Uterus (tissue), 4 donors: ENCODE data around the gene SLC35F3. TPM values are rescaled to one million over a fixed set of nuclear protein-coding genes. Genes with fewer than 3 reads are reported as not detected.

Source experiments
- DNase-seq, 2 donors: peaks; one replicate each; pipeline ENCODE4 v3.0.0-alpha.2; 2019 to 2020
- H3K27ac ChIP-seq, 2 donors: fragments of 200-600 bp; sonication (generic); 1 replicate in 1 of 2; 2 replicates in 1 of 2; pipeline ENCODE4 v1.5.1; 2016 to 2018
- H3K27me3 ChIP-seq, 2 donors: fragments of 200-600 bp; sonication (generic); one replicate each; pipeline ENCODE4 v1.5.1; 2018 to 2019; ENCODE audit warnings: control low read depth in 1 of 2
- H3K36me3 ChIP-seq, 2 donors: fragments of 200-600 bp; sonication (generic); one replicate each; pipeline ENCODE4 v1.5.1; 2019; ENCODE audit warnings: control low read depth in 1 of 2
- H3K4me1 ChIP-seq, 2 donors: fragments of 200-600 bp; sonication (generic); one replicate each; pipeline ENCODE4 v1.5.1; 2018 to 2019; ENCODE audit warnings: control low read depth in 1 of 2
- H3K4me3 ChIP-seq, 2 donors: fragments of 200-600 bp; sonication (generic); 1 replicate in 1 of 2; 2 replicates in 1 of 2; pipeline ENCODE4 v1.5.1; 2018 to 2019; ENCODE audit warnings: mild to moderate bottlenecking in 1 of 2
- H3K9me3 ChIP-seq, 2 donors: fragments of 200-600 bp; sonication (generic); one replicate each; pipeline ENCODE4 v1.5.1; 2019; ENCODE audit warnings: control low read depth in 1 of 2
- POLR2A ChIP-seq, 2 donors: fragments of 450-650 bp; IDR thresholded peaks; one replicate each; pipeline ENCODE4 v1.6.1; 2016; ENCODE audit warnings: antibody characterized with exemption in 2 of 2, mild to moderate bottlenecking in 1 of 2, moderate library complexity in 1 of 2
- intact Hi-C: fragments of 100-400 bp; cut with DNase I; formaldehyde crosslinking; loops from one replicate; pipeline ENCODE4 v1.15.1; 2023; ENCODE audit warnings: low total_unique reads
- total RNA-seq, 4 donors: library from RNA; depleted of rRNA in 3 of 4; stranded (reverse); fragments of >200 nt in 3 of 4; gene quantifications; one replicate each; pipeline versions ENCODE4 v1.1.0 to v1.2.4, GENCODE V29; 2014 to 2023
- TF ChIP-seq, protein P1 (sequence below), 4 experiments: fragments of 200-600 bp in 2 of 4; fragments of 450-650 bp in 2 of 4; sonication (generic) in 2 of 4; IDR thresholded peaks; one replicate each; pipeline ENCODE4 v1.5.1; 2016 to 2019; ENCODE audit warnings: antibody characterized with exemption in 4 of 4, mild to moderate bottlenecking in 2 of 4, moderate library complexity in 1 of 4
- donor health status: DM: yes; HTN: yes; CAD: no.

SLC35F3 gene
- total RNA-seq, 4 donors from 2014 or later = 0.24 to 0.62 (median 0.26) TPM; not detected in 1

DNA sequence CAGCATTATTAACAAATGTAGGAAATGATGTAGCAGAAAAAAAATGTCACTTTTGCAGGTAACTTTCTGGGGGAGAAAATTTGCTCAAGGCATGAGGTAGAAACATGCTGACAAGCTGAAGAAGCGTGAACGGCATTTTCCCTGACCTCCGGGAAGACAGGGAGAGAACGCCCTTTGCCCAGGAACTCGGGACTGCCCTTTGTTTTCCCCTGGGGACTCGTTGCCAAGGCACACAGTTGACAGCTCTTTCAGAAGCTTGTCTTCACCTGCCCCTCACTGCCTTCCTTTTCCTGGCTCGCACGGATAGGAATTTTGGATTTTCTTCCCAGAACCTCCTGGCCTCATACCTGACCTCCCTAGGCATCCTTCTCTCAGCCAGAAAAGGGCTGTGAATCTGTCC lies 416.1 kb downstream of the SLC35F3 start:
- Histone ChIP-seq H3K4me1 (no peaks in the 10 kb centered on the region), H3K4me3 (no peak overlapping the region), H3K9me3 (no peaks in the 10 kb centered on the region), H3K27ac (no peak overlapping the region), H3K27me3 (no peaks in the 10 kb centered on the region), H3K36me3 (no peaks in the 10 kb centered on the region)
- no peak for TF ChIP-seq POLR2A (IDR thresholded peaks at IDR 0.05)
- TF ChIP-seq, protein P1, sequence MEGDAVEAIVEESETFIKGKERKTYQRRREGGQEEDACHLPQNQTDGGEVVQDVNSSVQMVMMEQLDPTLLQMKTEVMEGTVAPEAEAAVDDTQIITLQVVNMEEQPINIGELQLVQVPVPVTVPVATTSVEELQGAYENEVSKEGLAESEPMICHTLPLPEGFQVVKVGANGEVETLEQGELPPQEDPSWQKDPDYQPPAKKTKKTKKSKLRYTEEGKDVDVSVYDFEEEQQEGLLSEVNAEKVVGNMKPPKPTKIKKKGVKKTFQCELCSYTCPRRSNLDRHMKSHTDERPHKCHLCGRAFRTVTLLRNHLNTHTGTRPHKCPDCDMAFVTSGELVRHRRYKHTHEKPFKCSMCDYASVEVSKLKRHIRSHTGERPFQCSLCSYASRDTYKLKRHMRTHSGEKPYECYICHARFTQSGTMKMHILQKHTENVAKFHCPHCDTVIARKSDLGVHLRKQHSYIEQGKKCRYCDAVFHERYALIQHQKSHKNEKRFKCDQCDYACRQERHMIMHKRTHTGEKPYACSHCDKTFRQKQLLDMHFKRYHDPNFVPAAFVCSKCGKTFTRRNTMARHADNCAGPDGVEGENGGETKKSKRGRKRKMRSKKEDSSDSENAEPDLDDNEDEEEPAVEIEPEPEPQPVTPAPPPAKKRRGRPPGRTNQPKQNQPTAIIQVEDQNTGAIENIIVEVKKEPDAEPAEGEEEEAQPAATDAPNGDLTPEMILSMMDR (IDR thresholded peaks at IDR 0.05) = no peak
- DNase-seq = no peak
- intact Hi-C loops = no loop called here

DNA sequence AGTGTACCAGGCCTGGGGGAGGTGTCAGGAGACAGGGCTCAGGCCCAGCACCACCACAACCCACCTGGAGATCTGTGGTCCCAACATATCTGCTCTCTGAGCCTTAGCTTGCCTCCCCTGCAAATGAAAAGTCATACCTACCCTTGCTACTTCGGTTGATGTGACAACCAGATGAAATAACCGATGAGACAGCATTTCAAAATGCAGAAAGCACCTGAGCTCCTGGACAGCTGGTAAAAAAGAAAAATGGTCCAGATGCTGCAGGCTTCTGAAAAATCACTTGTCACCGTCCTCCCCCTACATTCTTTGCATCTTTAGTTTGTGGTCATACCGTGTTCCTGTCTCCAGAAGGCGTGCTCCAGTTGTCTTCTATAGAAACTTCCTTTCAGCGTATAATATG lies 416.8 kb downstream of the SLC35F3 start:
- Histone ChIP-seq H3K4me1 (no peaks in the 10 kb centered on the region), H3K9me3 (no peaks in the 10 kb centered on the region), H3K27me3 (no peaks in the 10 kb centered on the region), H3K4me3 (no peak overlapping the region), H3K36me3 (no peaks in the 10 kb centered on the region), H3K27ac (no peak overlapping the region)
- TF ChIP-seq POLR2A (IDR thresholded peaks at IDR 0.05) = no peak
- TF ChIP-seq, protein P1 (IDR thresholded peaks at IDR 0.05) = no peak
- intact Hi-C loops = no loop called here
- no peak for DNase-seq

DNA sequence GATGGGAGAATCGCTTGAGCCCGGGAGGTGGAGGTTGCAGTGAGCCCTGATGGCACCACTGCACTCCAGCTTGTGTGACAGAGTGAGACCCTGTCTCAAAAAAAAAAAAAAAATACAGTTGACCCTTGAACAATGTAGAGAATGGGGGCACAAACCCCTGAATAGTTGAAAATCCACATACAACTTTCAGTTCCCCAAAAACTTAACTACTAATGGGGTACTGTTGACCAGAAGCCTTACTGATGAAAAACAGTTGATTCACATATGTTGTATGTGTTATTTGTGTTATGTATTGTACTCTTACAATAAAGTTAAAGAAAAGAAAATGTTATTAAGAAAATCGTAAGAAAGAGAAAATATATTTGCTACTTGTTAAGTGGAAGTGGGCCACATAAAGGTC lies 417.6 kb downstream of the SLC35F3 start:
- no peaks in the 10 kb centered on the region for H3K27me3 ChIP-seq
- no peaks in the 10 kb centered on the region for H3K4me1 ChIP-seq
- no peak overlapping the region for H3K27ac ChIP-seq
- H3K9me3 ChIP-seq = no peaks in the 10 kb centered on the region
- no peak for DNase-seq
- intact Hi-C loops = no loop called here
- H3K36me3 ChIP-seq = no peaks in the 10 kb centered on the region
- H3K4me3 ChIP-seq = no peak overlapping the region
- TF ChIP-seq POLR2A (IDR thresholded peaks at IDR 0.05) = no peak
- TF ChIP-seq, protein P1 (IDR thresholded peaks at IDR 0.05) = no peak

DNA sequence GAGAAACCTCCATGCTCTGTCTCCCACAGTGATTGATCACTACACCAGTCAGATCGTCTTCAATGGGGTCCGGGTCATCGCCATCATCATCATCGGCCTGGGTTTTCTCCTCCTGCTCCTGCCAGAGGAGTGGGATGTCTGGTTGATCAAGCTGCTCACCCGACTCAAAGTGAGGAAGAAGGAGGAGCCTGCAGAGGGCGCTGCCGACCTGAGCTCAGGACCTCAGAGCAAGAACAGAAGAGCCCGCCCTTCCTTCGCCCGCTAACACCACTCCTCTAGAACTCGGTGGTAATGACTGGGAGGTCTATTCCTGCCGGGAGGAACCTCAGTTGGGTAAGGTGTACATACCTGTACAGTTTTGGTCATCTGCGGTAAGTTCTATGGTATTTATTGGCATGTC lies 418.5 kb downstream of the SLC35F3 start:
- TF ChIP-seq POLR2A (IDR thresholded peaks at IDR 0.05) = no peak
- TF ChIP-seq, protein P1 (IDR thresholded peaks at IDR 0.05) = no peak
- Histone ChIP-seq H3K4me3 (no peak overlapping the region), H3K27ac (no peak overlapping the region), H3K4me1 (no peaks in the 10 kb centered on the region), H3K27me3 (no peaks in the 10 kb centered on the region), H3K36me3 (no peaks in the 10 kb centered on the region), H3K9me3 (no peaks in the 10 kb centered on the region)
- no peak for DNase-seq
- intact Hi-C loops = no loop called here

DNA sequence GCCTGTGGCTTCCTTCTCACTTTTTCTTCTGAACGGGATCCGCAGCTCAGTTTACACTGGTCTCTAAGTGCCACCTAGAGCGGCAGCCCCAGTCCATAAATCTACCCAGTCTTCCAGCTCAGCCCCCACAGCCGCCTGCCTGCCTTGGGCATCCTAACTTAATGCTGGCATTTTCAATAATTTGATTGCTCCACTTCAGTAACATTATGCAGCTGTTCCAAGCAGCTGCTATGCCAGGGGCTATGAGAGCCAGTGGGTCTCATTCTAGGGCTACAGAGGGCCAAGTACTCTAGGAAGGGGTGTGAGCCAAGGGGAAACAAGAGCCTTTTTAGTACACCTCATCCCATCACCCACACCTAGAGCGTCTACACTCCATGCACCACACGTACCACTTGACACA lies 420.3 kb downstream of the SLC35F3 start:
- TF ChIP-seq, protein P1 (IDR thresholded peaks at IDR 0.05) = no peak
- no peaks in the 10 kb centered on the region for H3K36me3 ChIP-seq
- H3K27me3 ChIP-seq = no peaks in the 10 kb centered on the region
- no peak overlapping the region for H3K27ac ChIP-seq
- H3K4me1 ChIP-seq = no peaks in the 10 kb centered on the region
- no peak for DNase-seq
- H3K9me3 ChIP-seq = no peaks in the 10 kb centered on the region
- intact Hi-C loops = no loop called here
- H3K4me3 ChIP-seq = no peak overlapping the region
